HEK293T (cell line): ENCODE data around the gene COQ7.

ENCODE experiments used
- CTCF ChIA-PET: fragments of 350-600 bp; formaldehyde crosslinking; extraction: SDS; loops from one replicate; lab custom pipeline; 2021; ENCODE audit warnings: antibody characterized with exemption, inconsistent platforms; lab: Yijun Ruan, JAX
- POLR2A ChIA-PET: fragments of 350-600 bp; formaldehyde crosslinking; extraction: SDS; loops from one replicate; lab custom pipeline; 2020; ENCODE audit warnings: antibody characterized with exemption, inconsistent platforms; lab: Yijun Ruan, JAX
- DNase-seq: peaks from one replicate; pipeline ENCODE4 v3.0.0; 2012; ENCODE audit warnings: mixed read lengths; ENCODE audit errors: extremely low spot score
- ARNT ChIP-seq: fragments of 450-650 bp; IDR thresholded peaks from 2 replicates; pipeline ENCODE4 v1.6.1; 2017; ENCODE audit warnings: mild to moderate bottlenecking
- BHLHE40 ChIP-seq: fragments of 450-650 bp; IDR thresholded peaks from 2 replicates; pipeline ENCODE4 v1.6.1; 2016; ENCODE audit warnings: mild to moderate bottlenecking, moderate library complexity, borderline replicate concordance
- CTBP1 ChIP-seq: fragments of 450-650 bp; IDR thresholded peaks from 2 replicates; pipeline ENCODE4 v1.6.1; 2016; ENCODE audit warnings: borderline replicate concordance
- ELF4 ChIP-seq: fragments of 450-650 bp; IDR thresholded peaks from 2 replicates; pipeline ENCODE4 v1.6.1; 2017; ENCODE audit warnings: antibody characterized with exemption
- FOXA1 ChIP-seq: fragments of 450-650 bp; IDR thresholded peaks from 2 replicates; pipeline ENCODE4 v1.6.1; 2016; ENCODE audit warnings: mild to moderate bottlenecking
- FOXK2 ChIP-seq: fragments of 450-650 bp; IDR thresholded peaks from 2 replicates; pipeline ENCODE4 v1.6.1; 2016; ENCODE audit warnings: mild to moderate bottlenecking
- FOXM1 ChIP-seq: fragments of 450-650 bp; IDR thresholded peaks from 2 replicates; pipeline ENCODE4 v1.6.1; 2017; ENCODE audit warnings: mild to moderate bottlenecking, borderline replicate concordance
- HDGF ChIP-seq: fragments of 450-650 bp; IDR thresholded peaks from 2 replicates; pipeline ENCODE4 v1.6.1; 2017; ENCODE audit warnings: antibody characterized with exemption, borderline replicate concordance
- L3MBTL2 ChIP-seq: fragments of 450-650 bp; conservative IDR thresholded peaks from 2 replicates; pipeline ENCODE4 v1.6.1; 2016; ENCODE audit warnings: mild to moderate bottlenecking
- LEF1 ChIP-seq: fragments of 450-650 bp; IDR thresholded peaks from 2 replicates; pipeline ENCODE4 v1.6.1; 2017; ENCODE audit warnings: mild to moderate bottlenecking, borderline replicate concordance
- NFRKB ChIP-seq: fragments of 450-650 bp; IDR thresholded peaks from 2 replicates; pipeline ENCODE4 v1.6.1; 2016; ENCODE audit warnings: mild to moderate bottlenecking, moderate library complexity
- PKNOX1 ChIP-seq: fragments of 450-650 bp; IDR thresholded peaks from 2 replicates; pipeline ENCODE4 v1.6.1; 2016
- SP1 ChIP-seq: fragments of 450-650 bp; IDR thresholded peaks from 2 replicates; pipeline ENCODE4 v1.6.1; 2017
- SUZ12 ChIP-seq: fragments of 450-650 bp; IDR thresholded peaks from 2 replicates; pipeline ENCODE4 v1.6.1; 2016; ENCODE audit warnings: mild to moderate bottlenecking
- TARDBP ChIP-seq: fragments of 450-650 bp; IDR thresholded peaks from 2 replicates; pipeline ENCODE4 v1.6.1; 2016
- ZNF384 ChIP-seq: fragments of 450-650 bp; IDR thresholded peaks from 2 replicates; pipeline ENCODE4 v1.6.1; 2016

The COQ7 gene

GRCh38 chr16:19102187-19102872 lies 34.9 kb downstream of the COQ7 start:
- CTCF ChIA-PET, result interaction anchor here (0.7 to 1.3 kb wide), 2 partner anchors 43 to 77 kb away, joined by 3 to 4 read pairs; no protein-coding TSS in a partner anchor
- POLR2A ChIA-PET, result interaction anchor here (0.8 to 1.4 kb wide), 3 partner anchors 11 to 35 kb away, joined by 3 to 6 read pairs (median 3); partner anchors contain the start of genes COQ7 and ITPRIPL2
- peak; percentile 60 for DNase-seq
- TF ChIP-seq ELF4 (no peak), BHLHE40 (no peak), SUZ12 (no peak), NFRKB (no peak), TARDBP (no peak), HDGF (no peak), ZNF384 (no peak), FOXM1 (no peak), CTBP1 (peak; percentile 77), SP1 (no peak), LEF1 (no peak), PKNOX1 (peak; percentile 62), L3MBTL2 (no peak), ARNT (no peak), FOXA1 (no peak), FOXK2 (no peak)

- POLR2A ChIA-PET, result interaction anchor here (1.0 to 3.0 kb wide), 3 partner anchors 10 to 37 kb away, joined by 3 to 23 read pairs (median 3); partner anchors contain the start of genes COQ7 and ITPRIPL2
- CTCF ChIA-PET, result no interaction called here
- no peak for TF ChIP-seq ZNF384
- TF ChIP-seq LEF1, result no peak
- TF ChIP-seq L3MBTL2, result no peak
- TF ChIP-seq FOXA1, result no peak
- no peak for TF ChIP-seq NFRKB
- no peak for TF ChIP-seq ARNT
- DNase-seq, result no peak
Observed at GRCh38 chr16:19104607-19105006, 37.2 kb downstream of the COQ7 start.

- ChIA-PET POLR2A (interaction anchor here (1.0 to 3.0 kb wide), 3 partner anchors 9 to 38 kb away, joined by 3 to 23 read pairs (median 3); partner anchors contain the start of genes COQ7 and ITPRIPL2), CTCF (no interaction called here)
Observed at GRCh38 chr16:19105131-19105530, 37.7 kb downstream of the COQ7 start.

DNA sequence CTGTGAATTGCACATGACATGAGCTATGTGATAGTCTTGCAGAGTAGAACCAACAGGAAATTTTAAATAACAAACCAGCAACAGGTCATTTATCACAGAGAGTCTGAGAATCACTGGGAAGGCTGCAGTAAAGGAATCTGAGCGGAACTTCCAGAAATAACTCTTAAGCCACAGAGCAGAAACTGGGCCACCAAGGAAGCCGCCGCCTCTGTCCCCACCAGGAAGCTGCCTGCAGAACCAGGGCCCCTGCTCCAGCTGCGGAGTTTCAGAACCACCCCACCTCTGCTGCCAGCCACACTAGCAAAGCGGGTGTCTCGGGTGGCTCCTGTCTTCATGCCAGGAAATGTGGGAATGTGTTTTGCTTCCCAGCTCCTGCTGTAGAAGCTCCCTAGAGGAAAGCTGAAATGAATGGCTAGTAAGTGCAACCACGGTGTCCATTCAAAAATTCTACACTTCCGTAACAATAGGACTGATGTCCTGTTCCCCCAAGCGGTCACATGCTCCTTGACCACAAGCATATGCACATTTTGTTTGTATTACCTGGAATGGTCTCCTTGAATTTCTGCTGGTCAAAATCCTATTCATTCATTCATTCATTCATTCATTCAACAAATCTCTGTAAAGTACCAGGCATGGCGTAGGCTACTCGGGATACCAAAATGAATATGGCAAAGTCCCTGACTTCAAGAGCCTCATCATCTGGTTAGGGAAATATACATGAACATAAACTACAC lies 38.6 kb downstream of the COQ7 start:
- POLR2A ChIA-PET, result interaction anchor here (3.0 kb wide), 1 partner anchor 8 kb away, joined by 23 read pairs; the partner anchor contains the start of gene ITPRIPL2
- no peak for DNase-seq
- CTCF ChIA-PET, result no interaction called here

More at GRCh38 chr16:19105131-19105530, 37.7 kb downstream of the COQ7 start:
- TF ChIP-seq HDGF (no peak), TARDBP (no peak)
- no peak for DNase-seq

DNA sequence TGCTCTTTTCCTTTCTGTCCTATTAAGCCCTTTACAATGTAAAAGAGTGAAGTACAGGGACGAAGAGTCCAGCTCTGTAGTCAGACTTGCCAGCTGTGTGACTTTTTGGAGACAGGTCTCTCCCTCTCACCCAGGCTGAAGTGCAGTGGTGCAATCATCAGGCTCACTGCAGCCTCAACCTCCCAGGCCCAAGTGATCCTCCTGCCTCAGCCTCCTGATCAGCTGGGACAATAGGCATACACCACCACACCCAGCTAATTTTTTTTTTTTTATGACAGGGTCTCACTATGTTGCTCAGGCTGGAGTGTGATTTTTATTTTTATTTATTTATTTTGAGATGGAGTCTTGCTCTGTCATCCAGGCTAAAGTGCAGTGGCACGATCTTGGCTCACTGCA lies 39.2 kb downstream of the COQ7 start:
- ChIA-PET CTCF (no interaction called here), POLR2A (no interaction called here)
- TF ChIP-seq L3MBTL2, result no peak
- no peak for TF ChIP-seq ZNF384
- TF ChIP-seq FOXK2, result no peak
- TF ChIP-seq FOXA1, result no peak
- TF ChIP-seq NFRKB, result no peak
- TF ChIP-seq BHLHE40, result no peak
- TF ChIP-seq SUZ12, result no peak
- no peak for TF ChIP-seq HDGF
- no peak for TF ChIP-seq PKNOX1
- TF ChIP-seq TARDBP, result no peak
- TF ChIP-seq CTBP1, result no peak
- no peak for DNase-seq

More for the DNA sequence above, 38.6 kb downstream of the COQ7 start:
- TF ChIP-seq FOXM1 (no peak), TARDBP (no peak), BHLHE40 (no peak), FOXA1 (no peak), L3MBTL2 (no peak), SP1 (no peak), CTBP1 (no peak), FOXK2 (no peak)

GRCh38 chr16:19108409-19109287 lies 41.2 kb downstream of the COQ7 start:
- no peak for DNase-seq
- POLR2A ChIA-PET, result interaction anchor here (0.6 to 1.3 kb wide), 2 partner anchors 14 to 318 kb away, joined by 3 read pairs; partner anchors contain the start of gene RPS15A

More at GRCh38 chr16:19108409-19109287, 41.2 kb downstream of the COQ7 start:
- CTCF ChIA-PET, result interaction anchor here (1.2 kb wide), 1 partner anchor 14 kb away, joined by 3 read pairs; no protein-coding TSS in a partner anchor
- TF ChIP-seq L3MBTL2 (no peak), FOXA1 (no peak)
